ENCODE data around the gene DLX3.

Gene DLX3

DNA sequence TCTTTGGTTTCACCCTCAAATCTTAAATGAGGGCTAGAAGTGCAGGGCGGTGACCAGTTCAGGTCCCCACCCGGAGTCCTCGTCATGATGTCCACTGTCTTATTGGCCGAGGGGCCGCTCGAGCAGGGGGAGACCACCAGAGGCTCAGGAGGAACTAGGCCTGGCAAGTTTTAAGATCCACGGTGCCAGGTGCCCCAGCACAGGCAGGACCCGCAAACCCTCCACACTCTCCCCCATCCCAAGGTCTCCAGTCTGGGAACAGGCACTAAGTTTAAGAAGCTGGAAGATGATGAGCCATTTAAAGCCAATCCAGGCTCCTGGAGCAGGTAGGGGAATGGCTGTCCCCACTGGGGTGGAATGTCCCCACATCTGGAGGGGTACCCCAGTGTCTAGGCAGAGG lies 4.1 kb downstream of the DLX3 start:
- no peak for DNase-seq

DNA sequence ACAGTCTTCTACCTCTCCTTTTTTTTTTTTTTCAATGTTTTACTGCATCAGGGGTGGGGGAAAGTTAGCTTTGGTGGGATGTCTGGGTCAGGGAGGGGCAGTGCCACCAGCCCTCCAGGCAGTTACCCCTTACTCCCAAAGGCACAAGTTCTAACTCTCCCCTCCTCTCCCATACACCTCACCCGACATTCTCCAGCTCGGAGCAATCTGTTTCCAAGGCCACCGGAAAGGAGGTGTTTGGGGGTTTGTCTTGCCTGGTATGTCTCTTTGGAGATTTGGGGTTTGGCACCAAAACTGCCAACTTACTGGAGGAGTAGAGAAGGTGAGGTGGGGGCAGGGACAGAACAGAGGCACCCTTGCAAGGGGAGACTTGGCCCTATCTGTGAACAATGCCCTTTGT lies 4.7 kb downstream of the DLX3 start:
- no peak for DNase-seq

DNA sequence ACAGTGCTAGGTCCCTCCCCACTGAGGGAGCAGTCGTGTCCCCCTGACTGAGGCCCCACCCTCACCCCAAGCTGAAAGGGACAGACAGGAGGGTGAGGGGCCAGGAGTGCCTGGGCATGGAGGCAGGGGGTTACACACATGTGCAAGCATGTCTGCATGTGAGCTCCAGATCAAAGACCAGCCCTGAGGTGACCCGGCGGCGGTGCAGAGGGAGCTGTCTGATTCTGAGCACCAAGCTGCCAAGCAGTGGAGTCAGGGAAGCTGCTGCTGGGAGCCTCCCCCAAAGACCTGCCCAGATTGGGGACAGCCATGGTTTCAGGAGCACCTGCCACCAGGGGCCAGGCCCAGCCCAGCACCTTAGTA lies 5.5 kb downstream of the DLX3 start:
- no peak for DNase-seq

DNA sequence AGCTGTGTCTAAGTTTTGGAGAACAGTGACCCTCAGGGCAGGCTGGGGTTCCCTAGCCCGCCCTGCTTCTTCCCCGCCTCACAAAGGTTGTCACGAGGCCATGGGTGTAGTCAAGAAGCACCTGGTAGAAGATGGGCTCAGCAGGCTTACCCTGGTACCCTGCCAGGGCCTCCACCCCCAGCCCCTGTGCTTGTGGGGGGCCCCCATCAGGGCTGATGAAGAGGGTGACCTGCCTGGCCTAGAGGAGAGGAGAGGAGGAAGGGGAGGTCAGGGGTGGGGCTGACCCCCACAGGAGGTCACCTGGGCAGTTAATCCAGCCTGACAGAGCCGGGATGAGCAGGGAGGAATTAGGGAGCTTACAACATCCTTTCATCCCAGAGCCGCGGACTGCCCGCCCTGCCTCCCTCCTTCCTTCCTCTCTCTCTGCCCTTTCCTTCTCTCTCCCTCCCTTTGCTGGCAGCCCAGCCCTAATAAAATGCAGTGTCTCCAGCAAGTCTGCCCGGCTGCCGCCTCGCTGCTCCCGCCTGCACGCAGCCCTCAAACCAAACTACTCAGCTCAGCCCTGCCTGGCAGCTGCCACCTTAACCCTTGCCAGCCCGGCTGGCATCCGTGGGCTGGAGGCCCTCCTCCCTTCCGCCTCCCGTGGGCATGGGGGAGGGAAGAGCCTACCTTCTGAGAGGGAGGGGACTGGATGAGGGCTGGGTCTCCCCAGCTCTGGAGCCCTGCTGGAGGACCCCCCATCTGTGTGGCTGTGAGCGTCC lies 7.2 kb downstream of the DLX3 start:
- no peak for DNase-seq

DNA sequence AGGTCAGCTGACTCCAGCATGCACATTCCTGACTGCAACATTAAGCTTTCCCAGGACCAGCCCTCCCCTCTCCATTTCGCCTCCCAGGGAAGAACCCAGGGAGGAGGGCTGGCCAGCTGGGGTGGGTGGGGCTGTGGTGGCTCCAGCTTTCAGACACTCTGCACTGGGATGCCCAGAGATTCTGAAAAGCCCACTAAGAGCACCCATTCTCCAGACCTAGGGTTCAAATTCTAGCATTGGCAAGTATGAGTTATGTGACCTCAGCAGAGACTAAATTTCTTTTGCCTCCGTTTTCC lies 7.8 kb downstream of the DLX3 start:
- no peak for DNase-seq

DNA sequence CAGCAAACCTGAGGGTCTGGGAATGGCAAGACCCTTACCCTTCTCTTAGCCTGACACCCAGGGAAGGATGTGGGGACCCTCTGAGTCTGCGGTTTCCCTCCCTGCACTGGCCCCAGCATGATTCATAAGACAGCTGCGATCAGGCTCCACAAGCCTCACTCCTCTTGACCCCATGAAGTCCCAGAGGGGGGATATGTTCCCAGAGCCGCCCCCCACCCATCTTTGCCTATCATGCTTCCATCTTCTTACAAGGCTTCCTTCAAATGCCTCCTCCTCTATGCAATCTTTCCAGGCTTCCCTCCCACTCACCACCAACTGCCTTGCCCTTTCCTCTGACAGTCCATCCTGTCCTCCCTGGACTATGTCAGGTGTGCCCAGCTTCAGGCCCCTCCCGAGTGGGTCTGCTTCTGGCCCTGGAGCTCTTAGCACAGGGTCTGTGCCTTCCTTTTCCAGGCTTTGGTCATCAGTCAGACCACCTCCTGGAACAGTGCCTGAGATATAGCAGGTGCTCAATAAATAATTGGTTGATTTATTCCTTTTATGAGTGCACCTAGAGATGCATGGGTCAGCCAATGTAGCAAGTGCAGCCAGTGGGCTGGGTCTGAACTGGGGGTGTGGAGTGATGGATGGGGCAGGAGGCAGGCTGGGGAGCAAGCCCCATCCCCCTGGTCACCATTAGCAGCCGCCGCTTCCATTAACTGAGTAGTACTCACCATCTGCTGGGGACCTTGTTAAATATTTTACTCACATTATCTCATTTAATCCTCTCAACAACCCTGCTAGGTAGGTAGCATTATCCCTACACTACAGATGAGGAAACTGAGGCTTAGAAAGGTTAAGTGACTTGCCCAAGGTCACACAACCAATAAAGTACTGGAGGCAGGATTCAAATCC lies 8.4 kb downstream of the DLX3 start:
- DNase-seq, result no peak

DNA sequence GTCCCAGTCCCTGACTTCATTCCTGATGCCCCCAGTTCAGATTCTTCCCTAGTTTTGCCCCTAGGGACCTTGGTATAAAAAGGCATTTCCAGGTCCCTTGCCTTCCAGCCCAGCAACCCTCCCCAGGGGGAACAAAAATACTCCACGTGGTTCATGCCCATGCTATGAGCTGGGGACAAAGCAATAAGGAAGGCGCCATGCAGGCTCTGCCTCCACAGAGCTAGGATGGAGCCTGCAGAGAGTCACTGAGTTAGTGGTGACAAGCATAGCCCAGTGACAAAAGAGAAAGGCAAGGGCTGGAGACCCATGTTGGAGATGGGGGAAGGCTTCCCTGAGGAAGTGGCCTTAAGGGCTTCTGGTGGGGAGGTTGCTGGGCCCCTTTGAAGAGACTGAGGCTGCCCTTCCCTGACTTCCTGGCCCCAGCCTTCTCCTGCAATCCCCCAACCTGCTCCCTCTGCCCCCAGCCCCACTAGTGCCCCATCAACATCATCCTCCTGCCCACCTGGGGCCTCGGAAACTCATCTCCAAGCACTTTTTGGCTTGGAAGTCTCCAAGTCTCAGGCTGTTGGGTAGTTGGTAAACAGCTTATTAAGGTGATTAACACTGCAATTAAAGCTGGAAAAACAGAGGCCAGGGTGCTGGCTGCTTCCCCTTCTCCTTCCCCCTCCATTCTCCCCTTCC lies 9.6 kb downstream of the DLX3 start:
- DNase-seq, result no peak

DNA sequence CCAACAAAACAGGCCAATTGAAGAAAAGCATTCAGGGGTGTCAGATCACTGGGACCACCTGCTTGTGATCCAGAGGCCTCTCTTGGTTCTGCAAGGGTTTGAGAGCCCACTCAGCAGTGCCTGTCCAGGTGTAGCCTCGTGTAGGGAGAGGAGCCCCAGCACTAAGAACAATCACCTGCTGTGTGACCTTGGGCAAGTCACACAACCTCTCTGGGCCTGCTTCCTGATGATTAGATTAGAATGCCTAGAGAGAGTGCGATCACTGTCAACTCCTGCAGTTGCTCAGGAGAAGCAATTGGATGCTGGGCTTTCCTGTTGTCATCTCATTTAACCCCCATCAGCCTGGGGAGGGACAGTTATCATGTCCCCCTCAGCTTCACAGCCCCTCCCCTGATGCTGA lies 10.2 kb downstream of the DLX3 start:
- DNase-seq, result no peak

DNA sequence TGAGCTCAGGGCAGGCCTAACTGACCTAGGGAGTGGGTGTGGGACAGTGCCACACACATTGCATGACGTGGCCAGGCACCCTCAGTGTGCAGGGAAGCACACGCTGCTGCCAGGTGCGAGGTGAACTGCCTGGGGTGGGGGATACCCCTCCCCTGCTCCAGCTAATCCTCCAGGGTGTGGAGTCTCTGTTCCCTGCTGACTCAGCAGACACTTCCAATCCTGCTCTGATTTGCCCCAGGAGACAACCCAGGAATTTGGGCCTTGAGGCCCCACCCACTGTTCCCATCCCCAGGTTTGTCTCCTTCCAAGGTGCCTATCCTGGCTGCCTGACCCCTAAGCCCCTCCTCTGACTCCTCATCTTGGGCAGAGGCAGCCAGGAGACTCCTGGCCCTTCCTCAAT lies 10.7 kb downstream of the DLX3 start:
- DNase-seq, result no peak

DNA sequence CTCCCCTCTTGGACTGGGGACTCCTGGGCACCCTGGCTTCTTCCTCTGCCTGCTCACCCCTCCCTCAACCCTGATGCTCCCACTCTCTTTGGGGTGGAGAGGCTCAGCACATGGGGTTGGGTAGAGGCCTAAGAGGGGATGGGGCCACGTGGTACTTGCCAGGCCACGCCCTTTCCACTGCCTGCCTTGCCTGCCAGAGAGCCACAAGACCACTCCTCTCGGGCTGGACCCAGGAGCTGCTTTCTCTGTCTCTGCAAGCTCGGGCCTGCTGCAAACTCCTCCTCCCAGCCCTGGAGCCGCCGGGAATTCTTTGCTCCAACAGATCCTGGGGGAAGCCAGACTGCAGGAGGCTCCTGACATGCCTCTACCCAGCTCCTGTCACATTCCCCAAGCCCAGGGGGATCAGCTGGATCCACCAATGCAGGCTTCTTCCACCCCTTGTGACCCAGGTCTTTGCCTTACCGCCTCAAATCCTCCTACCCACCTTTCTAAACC lies 14.3 kb downstream of the DLX3 start:
- no peak for DNase-seq

DNA sequence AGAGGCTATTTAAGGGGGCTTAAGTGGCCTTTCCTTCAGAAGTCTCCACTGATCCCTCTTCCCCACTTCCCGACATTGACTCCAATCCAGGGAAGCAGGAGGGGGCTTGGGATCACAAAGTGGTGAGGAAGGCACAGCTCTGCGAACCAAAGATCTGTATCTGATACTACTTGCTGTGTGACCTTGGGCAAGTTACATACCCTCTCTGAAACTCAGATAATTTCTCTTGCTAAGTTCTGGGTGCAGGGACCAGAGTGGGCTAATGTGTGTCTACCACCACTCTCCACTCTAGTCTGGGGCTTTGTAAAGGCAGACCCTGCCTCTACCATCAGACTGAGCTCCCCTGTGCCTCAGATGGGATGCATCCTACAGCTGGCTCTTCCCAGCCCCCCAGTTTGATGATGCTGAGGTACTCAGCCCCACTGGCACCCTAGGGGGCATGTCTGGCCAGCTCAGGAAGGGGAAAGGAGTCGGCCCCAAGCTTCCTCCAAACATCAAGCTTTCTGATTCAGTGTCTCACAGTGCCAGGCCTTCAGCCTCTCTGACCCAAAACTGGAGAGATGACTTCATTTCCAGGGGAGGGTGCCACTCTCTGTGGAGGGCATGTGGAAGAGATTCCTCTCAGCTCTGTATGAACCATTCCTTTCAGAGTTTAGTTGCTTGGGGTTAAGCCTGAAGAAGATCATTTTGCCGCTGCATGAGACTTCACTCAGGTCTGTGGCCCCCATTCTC lies 15.1 kb downstream of the DLX3 start:
- no peak for DNase-seq

DNA sequence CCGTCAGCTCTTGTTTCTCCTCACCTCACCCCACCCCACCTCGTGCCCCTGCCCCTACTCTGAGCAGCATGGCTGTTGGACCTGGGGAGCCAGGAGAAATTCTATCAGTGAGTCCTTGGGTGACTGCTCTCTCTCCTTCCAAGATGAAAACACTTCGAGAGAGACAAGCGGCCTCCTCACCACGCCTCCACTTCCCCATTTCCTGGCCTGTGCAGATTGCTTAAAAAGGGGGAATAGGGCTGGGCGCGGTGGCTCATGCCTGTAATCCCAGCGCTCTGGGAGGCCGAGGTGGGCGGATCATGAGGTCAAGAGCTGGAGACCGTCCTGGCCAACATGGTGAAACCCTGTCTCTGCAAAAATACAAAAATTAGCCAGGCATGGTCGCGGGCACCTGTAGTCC lies 16.5 kb downstream of the DLX3 start:
- no peak for DNase-seq

DNA sequence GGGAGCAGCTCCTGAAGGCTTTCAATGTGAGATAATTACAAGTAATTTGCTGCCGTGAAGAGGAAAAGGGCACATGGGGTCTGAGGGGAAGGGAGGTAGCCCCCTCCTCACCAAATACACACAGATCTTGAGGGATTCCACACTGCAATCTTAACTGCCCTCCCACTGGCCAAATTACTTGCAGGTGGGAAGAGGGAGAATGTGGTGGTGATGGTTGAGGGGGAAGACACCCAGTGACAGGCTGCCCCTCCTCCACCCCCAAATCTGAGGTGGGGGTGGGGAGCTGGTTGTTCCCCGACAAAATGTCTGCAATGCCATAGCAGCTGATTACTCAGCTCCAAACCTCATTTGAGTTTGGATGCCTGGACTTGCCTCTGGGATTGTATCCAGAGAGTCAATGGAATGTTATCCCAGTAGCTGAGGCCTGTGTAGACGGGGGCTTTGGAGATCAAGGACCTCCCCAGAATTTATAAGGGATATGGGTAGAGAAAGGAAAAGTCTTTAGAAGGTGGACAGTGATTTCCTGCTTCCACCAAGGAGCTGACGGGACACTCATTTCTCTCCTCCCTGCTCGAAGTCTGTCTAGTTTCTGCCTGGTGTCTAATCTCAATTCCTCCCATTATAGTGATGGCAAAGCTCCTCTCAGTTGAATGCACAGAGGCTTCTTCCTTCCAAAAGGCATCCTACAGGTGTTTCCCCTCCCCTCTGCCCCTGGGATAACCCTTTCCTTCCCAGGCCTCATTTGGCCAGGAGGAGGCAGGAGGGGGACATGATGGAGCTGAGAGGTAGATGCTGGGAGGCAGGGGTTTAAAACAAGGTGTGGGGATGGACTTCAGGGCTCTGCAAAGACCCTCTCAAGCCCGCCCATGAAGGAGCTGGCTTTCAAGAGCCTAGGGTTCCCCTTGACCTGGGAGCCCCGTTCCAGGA lies 17.3 kb downstream of the DLX3 start:
- DNase-seq, result no peak

DNA sequence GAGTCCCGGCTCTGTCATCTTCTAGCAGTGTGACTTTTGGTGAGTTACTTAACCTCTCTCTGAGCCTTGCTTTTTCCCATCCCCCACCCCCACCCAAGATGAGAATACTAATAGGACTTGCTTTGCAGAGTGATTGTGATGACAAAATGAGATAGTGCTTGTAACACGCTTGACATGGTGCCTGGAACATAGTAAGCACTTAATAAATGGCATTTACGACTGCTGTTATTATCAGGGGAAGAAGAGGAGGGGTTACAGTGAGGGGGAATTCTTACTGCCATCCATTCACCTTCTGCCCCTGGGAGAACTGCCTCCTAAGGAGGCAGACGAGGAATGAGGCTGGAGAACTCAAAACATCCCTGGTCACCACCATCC lies 18.2 kb downstream of the DLX3 start:
- no peak for DNase-seq

DNA sequence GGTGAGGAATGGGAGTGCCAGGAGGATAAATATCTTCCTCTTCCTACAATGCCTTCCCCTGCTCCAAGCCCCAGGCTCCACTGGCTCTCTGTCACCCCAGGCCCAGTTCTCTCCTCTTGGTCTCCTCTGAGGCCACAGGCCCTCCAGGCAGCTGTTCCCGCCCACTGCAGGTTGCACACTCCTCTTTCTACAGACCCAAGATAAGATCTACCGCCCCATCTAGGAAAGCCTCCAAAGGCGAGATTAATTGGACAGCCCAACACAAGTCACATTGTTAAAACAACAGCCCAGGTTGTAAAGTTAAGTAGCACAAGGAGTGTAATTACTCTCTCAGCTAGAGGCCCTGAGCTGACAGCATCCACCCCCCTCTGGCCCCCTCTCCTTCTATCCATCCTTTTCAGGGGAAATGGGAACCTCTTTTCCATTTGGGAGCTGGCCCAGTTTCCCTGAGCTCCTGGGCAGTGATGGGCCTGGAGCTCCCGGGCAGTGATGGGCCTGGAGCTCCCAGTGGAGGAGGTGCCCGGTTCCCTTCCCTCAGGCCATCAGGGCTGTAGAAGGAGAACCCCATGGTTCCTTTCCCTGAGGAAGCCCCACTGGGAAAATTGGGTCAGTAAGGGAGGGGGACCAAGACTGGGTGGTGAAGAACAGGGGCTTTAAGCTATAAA lies 18.7 kb downstream of the DLX3 start:
- no peak for DNase-seq

DNA sequence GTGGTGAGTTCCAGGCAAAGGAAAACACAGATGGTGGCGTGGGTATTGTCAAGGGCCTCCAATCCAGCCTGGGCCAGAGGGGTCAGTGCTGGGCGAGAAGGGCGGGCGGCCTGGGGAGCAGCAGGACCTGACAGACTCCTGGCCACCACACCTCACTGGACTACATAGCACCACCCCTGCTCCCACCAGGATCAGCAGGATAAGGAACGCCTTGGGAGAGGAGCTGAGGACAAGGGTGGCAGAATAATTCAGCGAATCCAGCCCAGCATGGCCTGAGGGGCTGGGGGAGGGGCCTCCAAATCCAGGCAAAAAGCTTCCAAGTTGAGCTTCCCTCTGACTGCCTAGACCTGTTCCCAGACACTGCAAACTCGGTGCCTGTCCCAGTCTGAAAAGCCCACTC lies 19.5 kb downstream of the DLX3 start:
- DNase-seq, result no peak

DNA sequence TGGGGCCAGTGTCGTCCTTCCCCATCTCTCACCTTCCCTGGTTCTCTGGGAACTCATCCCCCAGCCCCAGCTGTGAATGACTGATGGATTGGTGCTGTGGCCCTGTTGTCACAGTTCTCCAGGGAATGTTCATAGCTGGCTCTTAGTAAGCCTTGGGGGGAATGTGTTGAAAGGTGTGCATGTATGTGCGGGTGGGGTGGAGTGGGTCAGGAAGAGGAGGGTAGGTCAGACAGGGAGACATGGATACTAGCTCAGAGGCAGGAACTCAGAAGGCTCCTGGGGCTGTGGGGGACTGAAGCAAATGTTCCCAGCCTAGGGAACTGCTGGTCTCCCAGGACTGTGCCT lies 21.8 kb downstream of the DLX3 start:
- no peak for DNase-seq

DNA sequence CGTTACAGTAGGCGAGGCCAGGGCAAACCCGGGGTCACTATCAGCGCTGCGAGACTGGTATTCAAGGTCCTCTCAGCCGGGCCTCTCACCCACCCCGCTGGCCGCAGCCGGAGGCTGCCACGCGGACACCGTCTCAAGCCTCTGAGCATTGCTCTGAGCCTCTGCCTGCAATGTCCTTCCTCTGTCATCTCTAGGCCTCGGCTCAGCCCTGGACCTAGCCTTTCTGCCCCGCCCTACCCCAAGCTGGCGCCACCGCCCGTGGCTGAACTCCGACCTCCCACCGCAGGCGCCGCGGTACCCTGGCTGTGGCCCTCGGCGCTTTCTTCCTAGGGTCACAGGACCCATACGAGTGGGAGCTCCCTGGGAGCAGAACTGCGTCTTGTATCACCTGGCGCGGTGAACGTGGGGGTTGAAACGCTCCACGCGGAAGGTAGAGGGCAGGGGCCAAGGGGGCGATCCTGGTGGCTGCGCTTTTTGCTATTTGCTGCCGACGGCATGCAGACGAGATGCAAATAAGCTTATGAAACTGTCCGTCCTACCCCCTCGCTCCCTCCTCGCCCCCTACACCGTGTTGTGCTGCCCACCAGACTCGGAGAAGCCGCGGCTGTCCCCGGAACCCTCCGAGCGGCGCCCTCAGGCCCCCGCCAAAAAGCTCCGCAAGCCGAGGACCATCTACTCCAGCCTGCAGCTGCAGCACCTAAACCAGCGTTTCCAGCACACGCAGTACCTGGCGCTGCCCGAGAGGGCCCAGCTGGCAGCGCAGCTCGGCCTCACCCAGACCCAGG lies 22.3 kb downstream of the DLX3 start:
- no peak for DNase-seq

DNA sequence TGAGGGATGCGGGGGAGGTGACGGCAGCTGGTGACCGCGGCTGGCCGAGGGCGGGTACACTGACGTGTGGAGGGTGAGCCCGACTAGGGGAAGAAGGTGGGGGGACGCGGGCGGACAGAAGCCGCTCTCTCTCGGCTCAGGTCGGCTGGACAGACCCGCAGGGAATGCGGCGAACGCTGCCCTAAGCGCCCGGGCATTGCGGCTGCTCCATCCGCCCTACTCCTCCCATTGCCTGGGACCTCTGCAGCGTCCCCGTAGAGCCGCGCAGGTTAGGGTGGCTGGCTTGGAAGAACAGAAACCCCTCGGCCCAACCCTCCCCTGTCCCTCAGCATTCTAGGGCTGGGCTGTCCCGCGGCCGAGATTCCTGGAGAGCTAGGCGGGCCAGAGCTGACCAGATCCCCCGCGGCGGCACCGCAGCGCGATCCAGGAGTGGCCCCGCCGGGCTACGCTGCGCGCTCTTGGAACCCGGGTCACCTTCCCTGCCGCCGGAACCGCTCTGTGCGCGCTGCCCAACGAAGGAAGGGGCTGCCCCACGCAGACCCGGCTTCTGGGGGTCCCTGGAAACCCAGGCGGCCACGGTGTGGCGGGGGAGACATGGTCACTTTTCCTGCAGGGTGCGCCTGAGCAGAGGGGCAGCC lies 23.1 kb downstream of the DLX3 start:
- no peak for DNase-seq

DNA sequence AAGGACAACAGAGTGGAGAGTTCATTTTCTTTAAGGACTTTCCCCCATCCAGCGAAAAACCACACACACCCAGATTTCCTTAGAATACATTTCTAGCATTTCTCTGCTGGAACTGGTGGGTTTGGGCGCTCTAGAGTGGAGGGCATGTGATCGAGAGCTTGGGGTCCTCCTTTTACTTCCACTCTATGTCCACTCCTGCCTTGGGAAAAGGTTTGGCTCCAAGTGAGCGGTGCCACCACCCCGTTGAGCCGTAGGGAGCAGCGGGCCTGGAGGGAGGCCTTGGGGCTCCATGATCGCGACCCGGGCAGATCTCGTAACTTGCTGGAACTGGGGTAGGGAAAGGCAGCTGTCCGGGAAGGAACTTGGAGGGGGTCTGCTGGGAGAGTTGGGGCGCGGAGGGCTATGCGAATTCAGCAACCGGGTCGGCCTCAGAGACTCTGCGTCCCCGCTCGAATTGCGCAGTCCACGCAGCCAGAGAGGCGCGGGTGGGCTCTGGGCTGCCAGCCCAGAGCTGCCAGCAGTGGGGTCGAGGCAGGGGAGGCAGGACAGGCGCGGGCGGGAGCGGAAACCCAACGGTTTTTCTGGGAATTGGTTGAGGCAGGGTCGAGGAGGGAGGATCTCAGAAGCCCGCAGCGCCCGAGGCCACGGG lies 23.7 kb downstream of the DLX3 start:
- no peak for DNase-seq
